GM18858 (cell line): ENCODE measurements around the gene DOCK10.
A peak's percentile ranks its signal among the peaks of the same experiment; 100 is the strongest.

Experiments
- ATAC-seq: cut with Tn5 transposase; IDR thresholded peaks from one replicate; pipeline ENCODE4 v1.9.1; 2021; ENCODE audit not compliant: unreplicated experiment

Gene DOCK10

GRCh38 chr2:225041207-225041850 lies 939 bp downstream of the DOCK10 start:
- ATAC-seq: peak; percentile 52

GRCh38 chr2:225040856-225041206 lies 1.4 kb downstream of the DOCK10 start:
- peak; percentile 16 for ATAC-seq

GRCh38 chr2:225040142-225040541 lies 2.1 kb downstream of the DOCK10 start:
- no peak for ATAC-seq

GRCh38 chr2:225038231-225038523 lies 4.1 kb downstream of the DOCK10 start:
- no peak for ATAC-seq

- ATAC-seq: no peak
Observed at GRCh38 chr2:225037415-225038230, 4.6 kb downstream of the DOCK10 start.

- ATAC-seq: no peak
Observed at GRCh38 chr2:225036431-225036830, 5.8 kb downstream of the DOCK10 start.

GRCh38 chr2:225033440-225034318 lies 8.6 kb downstream of the DOCK10 start:
- ATAC-seq: no peak

- ATAC-seq: no peak
Observed at GRCh38 chr2:225032246-225032645, 10.0 kb downstream of the DOCK10 start.

- ATAC-seq: no peak
Observed at GRCh38 chr2:225031599-225031998, 10.7 kb downstream of the DOCK10 start.

GRCh38 chr2:225030893-225031292 lies 11.4 kb downstream of the DOCK10 start:
- ATAC-seq: no peak

GRCh38 chr2:225030203-225030602 lies 12.1 kb downstream of the DOCK10 start:
- no peak for ATAC-seq

GRCh38 chr2:225028572-225028971 lies 13.7 kb downstream of the DOCK10 start:
- ATAC-seq: no peak

- no peak for ATAC-seq
Observed at GRCh38 chr2:225027061-225027762, 15.1 kb downstream of the DOCK10 start.

- ATAC-seq: no peak
Observed at GRCh38 chr2:225025917-225026571, 16.2 kb downstream of the DOCK10 start.

- no peak for ATAC-seq
Observed at GRCh38 chr2:225022188-225022587, 20.1 kb downstream of the DOCK10 start.

- no peak for ATAC-seq
Observed at GRCh38 chr2:225020168-225020849, 22.0 kb downstream of the DOCK10 start.

- ATAC-seq: no peak
Observed at GRCh38 chr2:225019105-225019504, 23.2 kb downstream of the DOCK10 start.

GRCh38 chr2:225017713-225018112 lies 24.6 kb downstream of the DOCK10 start:
- ATAC-seq: no peak

- no peak for ATAC-seq
Observed at GRCh38 chr2:225017098-225017685, 25.1 kb downstream of the DOCK10 start.
